ENCODE results near the gene SHKBP1. TPM values are rescaled to one million over a fixed set of nuclear protein-coding genes. Genes with fewer than 3 reads are reported as not detected.
A peak's percentile ranks its signal among the peaks of the same experiment; 100 is the strongest.

The SHKBP1 gene
- total and polyA plus RNA-seq, 2 of the 13 experiments (the other 11 are each of a cell fraction or from before 2014, with no cell fraction given): 16.2 to 17.4 TPM

DNA sequence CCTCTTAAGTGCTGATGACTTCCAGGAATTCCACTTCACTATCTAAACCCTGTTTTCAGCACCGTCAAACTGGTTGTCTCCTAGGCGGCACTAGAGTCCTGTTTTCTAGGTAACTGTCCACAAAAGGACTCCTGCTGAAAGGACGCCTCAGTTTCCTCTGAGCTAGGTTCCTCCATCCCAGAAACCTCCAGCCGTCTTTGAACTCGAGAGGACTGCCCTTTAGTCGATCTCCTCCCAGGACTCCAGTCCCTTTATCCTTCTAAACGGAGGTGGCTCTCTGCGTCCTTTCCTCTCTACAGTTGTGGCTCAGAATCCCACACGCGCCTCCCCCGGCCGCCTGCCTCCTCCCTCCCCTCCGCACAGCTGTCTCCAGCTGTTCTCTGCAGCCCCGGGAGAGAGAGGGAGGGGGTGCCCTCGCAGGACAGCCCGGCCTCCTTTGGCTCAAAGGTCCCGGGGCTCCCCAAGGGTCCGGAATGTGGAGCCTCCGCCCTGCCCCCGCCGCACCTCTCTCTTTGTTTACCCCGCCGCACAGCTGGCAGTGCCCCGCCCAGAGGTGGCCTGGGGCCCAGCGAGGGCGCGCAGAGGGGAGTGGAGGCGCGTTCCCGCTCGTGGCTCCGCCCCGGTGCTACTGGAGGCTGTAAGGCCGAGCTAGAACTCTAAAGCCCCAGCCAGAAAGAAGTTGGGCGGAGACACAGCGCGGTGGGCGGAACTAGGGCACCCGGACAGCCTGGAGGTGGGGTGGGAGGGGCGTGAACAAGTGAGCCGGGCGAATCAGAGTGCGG, 26.9 kb downstream of the SHKBP1 start (continued):
- TF ChIP-seq BHLHE40 (IDR thresholded peaks at IDR 0.05; ENCODE audit: low read length) (no peak), NCOA1 (CRISPR knock-in tag; IDR thresholded peaks at IDR 0.05) (no peak; the same call in 1 of the 2 replicates), ZNF292 (CRISPR knock-in tag; IDR thresholded peaks at IDR 0.05; ENCODE audit: borderline replicate concordance, low read depth) (peak; percentile 87), SOX13 (IDR thresholded peaks at IDR 0.05) (peak; percentile 52; the same call in 1 of the 2 replicates), SOX13 (CRISPR knock-in tag; conservative IDR thresholded peaks at IDR 0.05 in 1 of 2, IDR thresholded peaks at IDR 0.05 in 1 of 2) (peak in 1 of 2 experiments; percentile 90; a peak in 2 of 4 replicates), ZNF563 (CRISPR knock-in tag; IDR thresholded peaks at IDR 0.05) (peak; percentile 74; the same call in 1 of the 2 replicates), ZNF616 (CRISPR knock-in tag; IDR thresholded peaks at IDR 0.05; ENCODE audit: low read depth) (no peak), NFE2 (CRISPR knock-in tag; IDR thresholded peaks at IDR 0.05) (no peak), DNMT1 (CRISPR knock-in tag; IDR thresholded peaks at IDR 0.05) (no peak), SETDB1 (CRISPR knock-in tag; IDR thresholded peaks at IDR 0.05; ENCODE audit: borderline replicate concordance) (no peak), ZNF773 (CRISPR knock-in tag; IDR thresholded peaks at IDR 0.05; ENCODE audit: borderline replicate concordance) (no peak), NFYB (CRISPR knock-in tag; IDR thresholded peaks at IDR 0.05) (peak; percentile 63), FOSL1 (CRISPR knock-in tag; IDR thresholded peaks at IDR 0.05; ENCODE audit: borderline replicate concordance) (no peak), NAIF1 (CRISPR knock-in tag; IDR thresholded peaks at IDR 0.05; ENCODE audit: borderline replicate concordance) (no peak; the same call in 1 of the 2 replicates), SNAPC2 (CRISPR knock-in tag; IDR thresholded peaks at IDR 0.05) (peak; percentile 16; the same call in 1 of the 2 replicates), CHCHD3 (CRISPR knock-in tag; IDR thresholded peaks at IDR 0.05) (no peak), KDM3A (CRISPR knock-in tag; IDR thresholded peaks at IDR 0.05; ENCODE audit: low read depth) (peak; percentile 86; the same call in 1 of the 2 replicates)
- TF ChIP-seq, protein P1, sequence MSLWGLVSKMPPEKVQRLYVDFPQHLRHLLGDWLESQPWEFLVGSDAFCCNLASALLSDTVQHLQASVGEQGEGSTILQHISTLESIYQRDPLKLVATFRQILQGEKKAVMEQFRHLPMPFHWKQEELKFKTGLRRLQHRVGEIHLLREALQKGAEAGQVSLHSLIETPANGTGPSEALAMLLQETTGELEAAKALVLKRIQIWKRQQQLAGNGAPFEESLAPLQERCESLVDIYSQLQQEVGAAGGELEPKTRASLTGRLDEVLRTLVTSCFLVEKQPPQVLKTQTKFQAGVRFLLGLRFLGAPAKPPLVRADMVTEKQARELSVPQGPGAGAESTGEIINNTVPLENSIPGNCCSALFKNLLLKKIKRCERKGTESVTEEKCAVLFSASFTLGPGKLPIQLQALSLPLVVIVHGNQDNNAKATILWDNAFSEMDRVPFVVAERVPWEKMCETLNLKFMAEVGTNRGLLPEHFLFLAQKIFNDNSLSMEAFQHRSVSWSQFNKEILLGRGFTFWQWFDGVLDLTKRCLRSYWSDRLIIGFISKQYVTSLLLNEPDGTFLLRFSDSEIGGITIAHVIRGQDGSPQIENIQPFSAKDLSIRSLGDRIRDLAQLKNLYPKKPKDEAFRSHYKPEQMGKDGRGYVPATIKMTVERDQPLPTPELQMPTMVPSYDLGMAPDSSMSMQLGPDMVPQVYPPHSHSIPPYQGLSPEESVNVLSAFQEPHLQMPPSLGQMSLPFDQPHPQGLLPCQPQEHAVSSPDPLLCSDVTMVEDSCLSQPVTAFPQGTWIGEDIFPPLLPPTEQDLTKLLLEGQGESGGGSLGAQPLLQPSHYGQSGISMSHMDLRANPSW (CRISPR knock-in tag; IDR thresholded peaks at IDR 0.05; ENCODE audit: borderline replicate concordance): 0 out of 2 replicates have a peak, but pooled peaks have one; percentile 48
- TF ChIP-seq, protein P2, sequence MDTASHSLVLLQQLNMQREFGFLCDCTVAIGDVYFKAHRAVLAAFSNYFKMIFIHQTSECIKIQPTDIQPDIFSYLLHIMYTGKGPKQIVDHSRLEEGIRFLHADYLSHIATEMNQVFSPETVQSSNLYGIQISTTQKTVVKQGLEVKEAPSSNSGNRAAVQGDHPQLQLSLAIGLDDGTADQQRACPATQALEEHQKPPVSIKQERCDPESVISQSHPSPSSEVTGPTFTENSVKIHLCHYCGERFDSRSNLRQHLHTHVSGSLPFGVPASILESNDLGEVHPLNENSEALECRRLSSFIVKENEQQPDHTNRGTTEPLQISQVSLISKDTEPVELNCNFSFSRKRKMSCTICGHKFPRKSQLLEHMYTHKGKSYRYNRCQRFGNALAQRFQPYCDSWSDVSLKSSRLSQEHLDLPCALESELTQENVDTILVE (CRISPR knock-in tag; IDR thresholded peaks at IDR 0.05): peak; percentile 83; the same call in 1 of the 2 replicates
- TF ChIP-seq, protein P3, sequence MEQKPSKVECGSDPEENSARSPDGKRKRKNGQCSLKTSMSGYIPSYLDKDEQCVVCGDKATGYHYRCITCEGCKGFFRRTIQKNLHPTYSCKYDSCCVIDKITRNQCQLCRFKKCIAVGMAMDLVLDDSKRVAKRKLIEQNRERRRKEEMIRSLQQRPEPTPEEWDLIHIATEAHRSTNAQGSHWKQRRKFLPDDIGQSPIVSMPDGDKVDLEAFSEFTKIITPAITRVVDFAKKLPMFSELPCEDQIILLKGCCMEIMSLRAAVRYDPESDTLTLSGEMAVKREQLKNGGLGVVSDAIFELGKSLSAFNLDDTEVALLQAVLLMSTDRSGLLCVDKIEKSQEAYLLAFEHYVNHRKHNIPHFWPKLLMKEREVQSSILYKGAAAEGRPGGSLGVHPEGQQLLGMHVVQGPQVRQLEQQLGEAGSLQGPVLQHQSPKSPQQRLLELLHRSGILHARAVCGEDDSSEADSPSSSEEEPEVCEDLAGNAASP (CRISPR knock-in tag; IDR thresholded peaks at IDR 0.05; ENCODE audit: borderline replicate concordance): peak; percentile 86
- TF ChIP-seq, protein P4, sequence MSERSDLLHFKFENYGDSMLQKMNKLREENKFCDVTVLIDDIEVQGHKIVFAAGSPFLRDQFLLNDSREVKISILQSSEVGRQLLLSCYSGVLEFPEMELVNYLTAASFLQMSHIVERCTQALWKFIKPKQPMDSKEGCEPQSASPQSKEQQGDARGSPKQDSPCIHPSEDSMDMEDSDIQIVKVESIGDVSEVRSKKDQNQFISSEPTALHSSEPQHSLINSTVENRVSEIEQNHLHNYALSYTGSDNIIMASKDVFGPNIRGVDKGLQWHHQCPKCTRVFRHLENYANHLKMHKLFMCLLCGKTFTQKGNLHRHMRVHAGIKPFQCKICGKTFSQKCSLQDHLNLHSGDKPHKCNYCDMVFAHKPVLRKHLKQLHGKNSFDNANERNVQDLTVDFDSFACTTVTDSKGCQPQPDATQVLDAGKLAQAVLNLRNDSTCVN (CRISPR knock-in tag; IDR thresholded peaks at IDR 0.05; ENCODE audit: borderline replicate concordance): peak; percentile 78; the same call in 1 of the 2 replicates
- TF ChIP-seq, protein P5, sequence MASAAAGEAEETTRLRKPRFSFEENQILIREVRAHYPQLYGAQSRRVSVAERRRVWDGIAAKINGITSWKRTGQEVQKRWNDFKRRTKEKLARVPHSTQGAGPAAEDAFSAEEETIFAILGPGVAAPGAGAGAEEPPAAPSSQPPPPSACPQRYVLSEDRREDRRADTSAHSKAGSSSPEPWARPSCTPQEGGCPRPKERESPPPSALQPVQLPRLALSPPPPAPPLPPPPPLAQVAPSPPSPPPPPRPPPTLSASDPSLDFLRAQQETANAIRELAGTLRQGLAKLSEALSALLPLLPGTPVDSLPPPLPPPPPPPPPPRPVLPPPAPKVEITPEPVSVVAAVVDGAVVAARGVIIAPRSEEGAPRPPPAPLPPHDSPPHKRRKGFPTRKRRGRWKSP (CRISPR knock-in tag; IDR thresholded peaks at IDR 0.05): peak; percentile 92
